ENCODE results near the gene ABI1. TPM values are rescaled to one million over a fixed set of nuclear protein-coding genes. Genes with fewer than 3 reads are reported as not detected.

ABI1 gene
- total and polyA plus RNA-seq, 2 of the 13 experiments (the other 11 are each of a cell fraction or from before 2014, with no cell fraction given): 20.9 to 22.9 TPM

GRCh38 chr10:26840938-26841732 lies 19.6 kb downstream of the ABI1 start (continued):
- no peak for TF ChIP-seq ZFP62 (CRISPR knock-in tag; IDR thresholded peaks at IDR 0.05)
- no peak for TF ChIP-seq KIAA2018 (CRISPR knock-in tag; IDR thresholded peaks at IDR 0.05; ENCODE audit: borderline replicate concordance)
- no peak for TF ChIP-seq ZNF564 (CRISPR knock-in tag; IDR thresholded peaks at IDR 0.05)
- no peak for TF ChIP-seq SMARCE1 (IDR thresholded peaks at IDR 0.05; ENCODE audit: borderline replicate concordance)
- TF ChIP-seq MYC (CRISPR knock-in tag; IDR thresholded peaks at IDR 0.05; ENCODE audit: borderline replicate concordance): no peak
